DMS53 treated with DMSO at 0.1 percent for 48 hours (cell line): ENCODE measurements around the gene SLC12A8.

Experiments used
- DNase-seq: peaks from one replicate; lab custom pipeline; 2025; ENCODE audit not compliant: unreplicated experiment; lab: John Stamatoyannopoulos, UW

Gene SLC12A8

DNA sequence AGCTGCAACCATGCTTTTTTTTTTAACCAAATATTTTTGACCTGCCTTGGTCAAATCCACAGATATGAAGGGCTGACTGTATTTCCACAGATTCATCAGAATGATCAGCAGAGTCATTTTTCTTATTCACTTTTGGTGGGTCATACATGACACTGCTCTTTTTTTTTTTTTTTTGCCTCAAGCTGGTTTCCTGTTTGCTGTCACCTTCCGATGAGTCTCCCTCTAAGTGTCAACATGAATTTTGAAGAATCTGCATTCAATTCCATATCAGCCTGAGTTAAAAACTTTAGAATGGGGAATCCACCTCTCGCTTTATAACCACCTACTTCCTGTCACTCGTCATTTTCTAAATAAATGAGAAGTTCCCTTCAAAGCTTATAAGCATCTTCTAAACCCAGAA is 2.2 kb upstream of the SLC12A8 start:
- DNase-seq: peak; percentile 4

DNA sequence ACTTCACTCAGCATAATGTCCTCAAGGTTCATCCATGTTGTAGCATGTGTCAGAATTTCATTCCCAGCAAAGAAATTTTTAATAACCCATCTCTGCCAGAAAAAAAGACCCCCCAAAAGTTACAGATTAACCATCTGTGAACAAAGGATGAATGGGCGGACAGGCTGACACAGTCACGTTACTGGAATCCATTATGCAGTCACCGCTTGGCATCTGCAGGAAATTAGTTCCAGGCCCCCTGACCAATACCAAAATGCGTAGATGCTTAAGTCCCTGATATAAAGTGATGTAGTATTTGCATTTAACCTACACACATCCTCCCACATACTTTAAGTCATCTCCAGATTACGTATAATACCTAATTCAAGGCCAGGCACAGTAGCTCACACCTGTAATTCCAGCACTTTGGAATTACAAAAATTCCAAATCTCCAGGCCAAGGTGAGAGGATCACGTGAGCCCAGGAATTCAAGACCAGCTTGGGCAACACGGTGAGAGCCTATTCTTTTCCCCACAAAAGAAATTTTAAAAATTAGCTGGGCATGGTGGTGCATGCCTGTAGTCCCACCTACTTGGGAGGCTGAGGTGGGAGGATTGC is 1.5 kb upstream of the SLC12A8 start:
- no peak for DNase-seq

GRCh38 chr3:125213364-125213755 is 812 bp upstream of the SLC12A8 start:
- no peak for DNase-seq

DNA sequence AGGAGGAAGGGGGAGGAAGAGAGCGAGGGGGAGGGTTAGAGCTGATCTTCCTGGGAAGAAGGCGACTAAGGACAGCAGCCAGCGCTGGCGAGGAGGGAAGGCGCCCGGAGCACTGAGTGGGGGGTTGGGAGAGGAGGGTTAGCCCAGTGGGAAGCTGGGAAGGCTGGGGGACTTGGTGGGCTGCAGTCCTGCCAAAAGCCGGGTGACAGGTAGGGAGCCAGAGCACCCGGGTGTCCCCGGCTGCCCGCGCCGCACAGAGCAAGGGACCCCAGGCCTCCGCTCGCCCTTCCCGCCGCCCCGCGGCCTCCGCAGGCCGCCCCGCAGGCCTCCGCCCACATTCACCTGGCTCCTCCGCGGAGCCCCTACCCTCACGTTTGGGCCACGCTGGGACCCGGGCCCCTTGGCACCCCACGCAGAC is 448 bp downstream of the SLC12A8 start:
- DNase-seq: no peak

DNA sequence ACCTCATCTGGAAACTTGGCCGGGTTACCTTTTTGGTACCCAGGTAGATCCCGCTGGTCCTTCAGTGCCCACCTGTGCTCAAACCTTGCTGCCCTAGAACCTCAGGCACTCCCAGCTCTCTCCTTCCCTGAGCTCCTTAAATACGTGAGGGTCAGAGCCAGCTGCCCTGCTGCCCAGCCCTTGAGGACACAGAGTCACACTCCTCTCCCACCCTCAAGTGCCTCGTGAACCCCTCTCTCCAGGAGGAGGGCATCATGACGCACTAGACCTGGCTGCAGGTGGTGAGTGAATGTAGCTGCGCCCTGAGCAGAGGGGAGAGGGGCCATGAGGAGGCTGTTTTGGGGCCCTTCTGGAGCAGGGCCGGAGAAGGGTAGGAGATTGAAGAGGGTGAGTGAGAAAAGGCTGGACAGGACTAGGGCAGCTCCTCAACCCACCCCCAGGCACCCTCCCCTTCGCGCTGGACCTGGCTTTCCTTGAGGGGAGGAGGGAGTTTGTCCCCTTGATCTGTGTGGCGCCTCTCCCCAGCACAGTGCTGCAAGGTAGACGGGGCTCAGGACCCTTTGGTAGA is 941 bp downstream of the SLC12A8 start:
- DNase-seq: no peak

- DNase-seq: no peak
These were observed 4.5 kb downstream of the SLC12A8 start for GRCh38 chr3:125207949-125208568.

GRCh38 chr3:125207507-125207906 is 5.0 kb downstream of the SLC12A8 start:
- no peak for DNase-seq

GRCh38 chr3:125206934-125207333 is 5.6 kb downstream of the SLC12A8 start:
- DNase-seq: no peak

- DNase-seq: no peak
These were observed 8.8 kb downstream of the SLC12A8 start for GRCh38 chr3:125203731-125204130.

GRCh38 chr3:125202197-125202596 is 10.4 kb downstream of the SLC12A8 start:
- no peak for DNase-seq

DNA sequence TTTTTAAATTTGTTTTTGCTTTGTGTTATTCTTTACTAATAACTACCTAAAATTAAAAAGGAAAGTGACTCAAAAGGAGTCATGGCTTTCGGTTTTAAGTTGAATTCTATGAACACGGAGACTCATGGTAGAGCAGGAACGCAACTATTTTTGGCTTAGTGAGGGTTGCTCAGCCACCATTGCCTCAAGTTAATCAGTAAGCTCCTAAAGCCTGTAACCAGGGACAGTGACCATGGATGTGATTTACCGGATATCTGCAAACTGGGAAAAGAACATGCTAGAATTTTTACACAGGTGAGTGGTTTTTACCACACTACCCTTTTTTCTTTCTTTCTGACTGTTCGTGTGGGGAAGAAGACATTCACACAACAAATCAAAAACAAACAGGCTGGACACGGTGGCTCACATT is 11.8 kb downstream of the SLC12A8 start:
- no peak for DNase-seq

GRCh38 chr3:125194849-125195601 is 17.5 kb downstream of the SLC12A8 start:
- no peak for DNase-seq

DNA sequence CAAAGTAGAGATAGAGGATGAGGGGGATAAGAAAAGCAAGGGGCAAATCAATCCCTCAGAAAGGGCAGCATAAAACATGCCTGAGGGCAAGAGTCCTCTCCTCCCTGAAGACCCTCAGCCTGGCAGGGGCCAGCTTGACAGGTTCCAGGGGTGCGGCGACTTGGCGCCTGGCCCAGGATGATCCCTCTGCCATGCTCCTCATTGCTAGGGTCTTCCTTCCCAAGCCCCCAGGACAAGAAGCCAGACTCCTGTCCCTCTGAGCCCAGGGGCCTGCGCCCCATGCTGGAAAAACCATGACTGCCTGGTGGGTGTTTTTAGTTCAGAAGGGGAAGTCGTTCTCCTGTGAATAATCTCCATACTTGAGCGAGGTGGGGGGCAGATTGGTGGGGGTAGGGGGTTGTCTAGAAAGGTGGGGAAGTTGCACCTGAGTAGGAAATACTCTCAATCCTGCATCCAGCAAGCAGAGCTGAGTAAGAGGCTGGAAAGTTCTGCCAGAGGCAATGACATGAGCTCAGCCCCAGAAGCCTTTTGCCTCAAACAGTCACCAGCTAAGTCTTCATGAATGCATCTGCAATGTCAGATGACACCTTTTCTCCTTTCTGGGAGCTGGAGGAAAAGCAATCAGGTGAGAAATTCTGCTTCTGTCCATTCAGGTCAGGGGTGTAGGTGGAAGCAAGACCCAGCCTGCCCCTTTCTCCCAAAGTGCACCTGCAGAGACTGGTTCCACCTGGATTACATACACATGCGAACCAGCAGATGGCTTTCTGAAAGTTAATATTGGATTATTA is 18.3 kb downstream of the SLC12A8 start:
- no peak for DNase-seq

- DNase-seq: no peak
These were observed 20.1 kb downstream of the SLC12A8 start for GRCh38 chr3:125192190-125193035.

DNA sequence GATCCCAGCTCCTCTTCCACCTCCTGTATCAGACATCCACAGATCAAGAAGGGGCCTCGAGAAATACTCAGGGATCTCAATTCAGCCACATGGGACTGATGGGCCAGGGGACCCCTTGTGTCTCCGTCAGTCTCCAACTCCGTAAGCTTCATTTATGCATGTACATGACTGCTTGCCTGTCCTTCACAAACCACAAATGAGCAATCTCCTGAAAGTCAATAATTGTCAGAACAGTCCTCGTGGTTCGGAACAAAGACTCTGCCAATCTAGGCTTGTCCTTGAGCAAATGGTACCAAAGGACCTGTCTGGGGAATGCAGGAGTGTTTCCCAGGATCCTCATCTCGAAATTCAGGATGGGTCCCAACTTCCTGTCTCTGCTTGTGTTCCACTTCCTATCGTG is 20.8 kb downstream of the SLC12A8 start:
- no peak for DNase-seq

GRCh38 chr3:125191256-125191655 is 21.3 kb downstream of the SLC12A8 start:
- DNase-seq: no peak

DNA sequence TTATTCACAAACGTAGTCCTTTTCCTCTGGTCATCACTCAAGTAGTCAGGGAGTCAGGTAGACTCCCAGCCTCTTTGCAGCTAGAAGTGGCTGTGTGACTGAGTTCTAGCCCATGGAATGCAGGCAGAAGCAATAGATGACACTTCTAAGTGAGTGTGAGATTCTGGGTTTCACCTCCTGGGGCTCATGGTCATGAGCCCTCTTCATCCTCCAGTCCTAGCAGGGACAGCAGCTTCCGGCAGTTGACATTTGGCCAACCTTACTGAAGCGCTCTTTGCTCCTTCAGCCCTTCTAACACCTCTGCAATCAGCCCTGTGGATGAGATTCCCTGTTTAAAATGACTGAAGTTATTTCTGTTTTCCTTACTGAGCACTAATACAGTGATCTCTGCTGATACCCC is 21.8 kb downstream of the SLC12A8 start:
- no peak for DNase-seq

DNA sequence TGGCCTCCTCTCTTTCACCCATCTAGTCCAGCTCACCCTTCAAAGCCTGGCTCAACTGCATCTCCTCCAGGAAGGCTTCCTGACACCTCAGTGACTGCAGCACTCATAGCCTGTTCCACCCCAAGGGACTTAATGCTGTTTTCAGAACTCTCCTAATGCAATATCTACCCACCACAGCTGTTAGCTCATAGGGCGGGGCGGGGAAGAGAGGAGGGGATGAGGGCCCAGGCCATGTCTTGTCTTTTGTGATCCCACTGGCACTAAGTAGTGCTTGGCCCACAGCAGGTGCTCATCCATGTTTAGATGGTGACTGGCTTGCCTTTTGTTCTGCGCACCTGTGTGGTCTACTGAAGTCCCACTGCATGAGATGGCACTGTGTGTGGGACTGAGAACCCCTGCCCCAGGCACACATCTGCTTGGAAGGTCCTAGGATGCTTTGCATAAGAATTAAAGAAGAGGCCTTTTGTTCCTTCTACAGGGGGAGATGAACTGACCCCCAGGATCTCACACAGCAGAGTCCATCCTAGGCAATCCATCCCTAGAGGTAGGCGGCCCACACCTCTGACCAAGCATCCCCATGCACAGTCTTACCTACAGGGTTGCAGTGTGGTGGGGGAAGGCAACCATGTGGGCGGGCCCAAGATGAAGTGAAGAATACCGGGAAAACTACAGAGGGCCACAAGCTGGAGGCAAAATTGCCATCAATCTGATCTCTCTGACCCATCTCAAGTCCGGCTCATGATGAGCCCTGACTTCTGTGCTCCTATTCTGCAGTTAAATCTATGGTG is 23.0 kb downstream of the SLC12A8 start:
- no peak for DNase-seq

DNA sequence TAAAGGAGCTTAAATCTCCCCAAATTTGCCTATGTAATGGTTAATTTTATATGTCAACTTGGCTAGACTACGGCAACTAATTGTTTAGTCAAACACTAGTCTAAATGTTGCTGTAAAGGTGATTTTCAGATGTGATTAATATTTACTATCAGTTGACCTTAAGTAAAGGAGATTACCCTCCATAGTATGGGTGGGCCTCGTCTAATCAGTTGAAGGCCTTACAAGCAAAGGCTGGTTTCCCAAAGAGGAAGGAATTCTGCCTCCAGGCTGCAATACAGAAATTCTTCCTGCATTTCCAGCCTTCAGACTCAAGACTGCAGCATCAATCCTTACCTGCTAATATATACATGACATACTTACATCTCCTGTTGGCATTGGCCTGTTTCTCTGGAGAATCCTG is 23.6 kb downstream of the SLC12A8 start:
- DNase-seq: no peak

- no peak for DNase-seq
These were observed 25.0 kb downstream of the SLC12A8 start for GRCh38 chr3:125187599-125187910.
